Measurements from ENCODE around the gene CAPRIN2.

CAPRIN2 gene

DNA sequence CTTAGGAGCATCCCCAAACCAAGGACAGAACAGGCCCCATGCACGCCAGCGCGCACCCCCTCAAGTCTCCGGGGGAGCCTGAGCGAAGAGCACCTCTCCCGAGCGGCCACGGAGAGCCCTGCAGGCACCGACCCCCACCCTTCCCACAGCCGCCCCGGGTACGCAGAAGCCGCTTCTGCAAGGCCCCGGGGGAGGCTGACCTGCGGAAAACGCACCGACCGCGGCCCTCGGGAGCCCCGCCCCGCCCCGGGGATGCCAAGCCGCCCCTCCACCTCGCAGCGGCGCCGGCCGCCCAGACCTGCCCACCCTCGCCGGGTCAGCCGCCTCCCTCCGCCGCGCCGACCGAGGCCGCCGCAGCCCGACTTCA is 385 bp downstream of the CAPRIN2 start:
- no peaks in the 10 kb centered on the region for H3K36me3 ChIP-seq (ENCODE audit: insufficient read depth, low read length)
- H3K9ac ChIP-seq (ENCODE audit: insufficient read length) = peak overlapping the region; percentile 70
- no peak overlapping the region for H3K27ac ChIP-seq
- no peak for DNase-seq (ENCODE audit: low read depth, low spot score)
- H3K4me3 ChIP-seq = peak overlapping the region; percentile 85
- TF ChIP-seq EZH2 (IDR thresholded peaks at IDR 0.05) (no peak), POLR2AphosphoS5 (IDR thresholded peaks at IDR 0.05; ENCODE audit: borderline replicate concordance, low read depth, low read length) (no peak), FOXP2 (optimal IDR thresholded peaks at IDR 0.05; ENCODE audit: control extremely low read depth, extremely low read length, insufficient read depth) (no peak)
- H3K9me3 ChIP-seq (ENCODE audit: low read depth, low read length) = no peaks in the 10 kb centered on the region

DNA sequence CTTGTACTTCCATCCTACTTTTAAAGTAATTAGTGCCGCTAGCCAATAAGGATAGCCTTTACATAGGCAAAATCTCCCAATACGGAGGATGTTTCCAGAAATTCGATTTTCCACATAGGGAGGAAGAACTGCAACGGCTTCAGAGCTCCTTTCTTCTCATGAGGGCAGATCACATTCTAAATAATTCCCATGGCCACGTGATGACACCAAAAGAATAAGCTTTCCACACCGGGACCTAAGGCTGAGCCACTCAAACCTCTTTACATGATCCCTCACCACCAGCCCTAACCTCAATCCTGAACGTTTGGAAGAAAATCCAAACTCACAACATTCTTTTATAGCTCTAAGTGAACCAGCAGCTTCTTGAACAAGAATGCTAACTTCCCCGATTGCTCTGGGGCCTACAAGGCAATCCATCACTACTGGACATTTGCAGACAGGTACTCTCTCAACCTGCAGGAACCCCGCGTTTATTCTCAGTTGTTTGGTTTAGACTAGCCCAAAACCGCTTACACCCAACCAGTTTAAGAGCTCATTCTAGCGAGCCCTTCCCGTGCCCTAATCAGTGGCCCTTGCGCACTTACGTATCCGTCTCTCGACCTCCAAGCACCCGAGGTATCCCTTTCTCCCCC is 884 bp downstream of the CAPRIN2 start:
- TF ChIP-seq EZH2 (IDR thresholded peaks at IDR 0.05) (no peak), POLR2AphosphoS5 (IDR thresholded peaks at IDR 0.05; ENCODE audit: borderline replicate concordance, low read depth, low read length) (no peak), FOXP2 (optimal IDR thresholded peaks at IDR 0.05; ENCODE audit: control extremely low read depth, extremely low read length, insufficient read depth) (no peak)
- Histone ChIP-seq H3K27ac (no peak overlapping the region), H3K36me3 (ENCODE audit: insufficient read depth, low read length) (no peaks in the 10 kb centered on the region), H3K9me3 (ENCODE audit: low read depth, low read length) (no peaks in the 10 kb centered on the region), H3K4me3 (peak overlapping the region; percentile 85), H3K9ac (ENCODE audit: insufficient read length) (peak overlapping the region; percentile 70)
- no peak for DNase-seq (ENCODE audit: low read depth, low spot score)

DNA sequence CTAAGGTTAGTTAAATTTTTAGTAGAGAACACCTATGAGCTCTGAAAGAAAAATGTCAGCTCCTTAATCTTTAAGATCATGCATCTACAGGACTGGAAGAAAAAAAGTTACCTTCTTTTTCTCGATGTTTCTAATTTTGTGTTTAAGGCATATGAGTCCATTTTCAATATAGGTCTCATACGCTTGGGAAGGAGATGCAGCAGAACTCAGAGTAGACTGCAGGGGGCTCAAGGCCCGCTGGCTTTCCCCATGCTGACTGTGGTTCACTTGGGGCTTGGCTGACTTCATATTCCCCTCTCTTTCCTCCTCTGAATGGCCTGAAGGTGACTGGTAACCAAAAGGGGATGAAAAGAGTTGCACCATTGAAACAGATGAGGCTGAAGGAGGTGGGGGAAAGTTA is 1.5 kb downstream of the CAPRIN2 start:
- TF ChIP-seq EZH2 (IDR thresholded peaks at IDR 0.05) = no peak
- no peak for TF ChIP-seq FOXP2 (optimal IDR thresholded peaks at IDR 0.05; ENCODE audit: control extremely low read depth, extremely low read length, insufficient read depth)
- no peak for TF ChIP-seq POLR2AphosphoS5 (IDR thresholded peaks at IDR 0.05; ENCODE audit: borderline replicate concordance, low read depth, low read length)

GRCh38 chr12:30752255-30752654 is 2.5 kb downstream of the CAPRIN2 start:
- TF ChIP-seq EZH2 (IDR thresholded peaks at IDR 0.05) = no peak
- no peak for TF ChIP-seq FOXP2 (optimal IDR thresholded peaks at IDR 0.05; ENCODE audit: control extremely low read depth, extremely low read length, insufficient read depth)
- no peak for TF ChIP-seq POLR2AphosphoS5 (IDR thresholded peaks at IDR 0.05; ENCODE audit: borderline replicate concordance, low read depth, low read length)
- peak overlapping the region; percentile 70 for H3K9ac ChIP-seq (ENCODE audit: insufficient read length)
- no peak overlapping the region for H3K27ac ChIP-seq
- no peaks in the 10 kb centered on the region for H3K9me3 ChIP-seq (ENCODE audit: low read depth, low read length)
- H3K36me3 ChIP-seq (ENCODE audit: insufficient read depth, low read length) = peaks cover 13% of the 10 kb centered on the region
- no peak for DNase-seq (ENCODE audit: low read depth, low spot score)
- H3K4me3 ChIP-seq = peak overlapping the region; percentile 85

More for the DNA sequence above, 1.5 kb downstream of the CAPRIN2 start:
- Histone ChIP-seq H3K9me3 (ENCODE audit: low read depth, low read length) (no peaks in the 10 kb centered on the region), H3K36me3 (ENCODE audit: insufficient read depth, low read length) (peaks cover 3% of the 10 kb centered on the region; the same call in 1 of the 2 replicates), H3K27ac (no peak overlapping the region), H3K4me3 (peak overlapping the region; percentile 85), H3K9ac (ENCODE audit: insufficient read length) (peak overlapping the region; percentile 70)
- DNase-seq (ENCODE audit: low read depth, low spot score) = peak; percentile 24

GRCh38 chr12:30748147-30748546 is 6.6 kb downstream of the CAPRIN2 start:
- Histone ChIP-seq H3K27ac (no peak overlapping the region), H3K9ac (ENCODE audit: insufficient read length) (no peak overlapping the region), H3K36me3 (ENCODE audit: insufficient read depth, low read length) (peaks cover 29% of the 10 kb centered on the region), H3K9me3 (ENCODE audit: low read depth, low read length) (no peaks in the 10 kb centered on the region), H3K4me3 (no peak overlapping the region)
- no peak for TF ChIP-seq POLR2AphosphoS5 (IDR thresholded peaks at IDR 0.05; ENCODE audit: borderline replicate concordance, low read depth, low read length)
- no peak for TF ChIP-seq EZH2 (IDR thresholded peaks at IDR 0.05)
- TF ChIP-seq FOXP2 (optimal IDR thresholded peaks at IDR 0.05; ENCODE audit: control extremely low read depth, extremely low read length, insufficient read depth) = no peak
- no peak for DNase-seq (ENCODE audit: low read depth, low spot score)

- H3K9ac ChIP-seq (ENCODE audit: insufficient read length) = no peak overlapping the region
- no peaks in the 10 kb centered on the region for H3K9me3 ChIP-seq (ENCODE audit: low read depth, low read length)
- H3K36me3 ChIP-seq (ENCODE audit: insufficient read depth, low read length) = peaks cover 36% of the 10 kb centered on the region
- TF ChIP-seq FOXP2 (optimal IDR thresholded peaks at IDR 0.05; ENCODE audit: control extremely low read depth, extremely low read length, insufficient read depth) = no peak
- no peak for TF ChIP-seq POLR2AphosphoS5 (IDR thresholded peaks at IDR 0.05; ENCODE audit: borderline replicate concordance, low read depth, low read length)
- no peak for TF ChIP-seq EZH2 (IDR thresholded peaks at IDR 0.05)
- no peak overlapping the region for H3K4me3 ChIP-seq
- H3K27ac ChIP-seq = no peak overlapping the region
- DNase-seq (ENCODE audit: low read depth, low spot score) = no peak
These were observed 8.6 kb downstream of the CAPRIN2 start for GRCh38 chr12:30746190-30746589.

- Histone ChIP-seq H3K36me3 (ENCODE audit: insufficient read depth, low read length) (peaks cover 48% of the 10 kb centered on the region), H3K9me3 (ENCODE audit: low read depth, low read length) (no peaks in the 10 kb centered on the region), H3K4me3 (no peak overlapping the region), H3K27ac (no peak overlapping the region), H3K9ac (ENCODE audit: insufficient read length) (no peak overlapping the region)
- TF ChIP-seq FOXP2 (optimal IDR thresholded peaks at IDR 0.05; ENCODE audit: control extremely low read depth, extremely low read length, insufficient read depth) (no peak), POLR2AphosphoS5 (IDR thresholded peaks at IDR 0.05; ENCODE audit: borderline replicate concordance, low read depth, low read length) (no peak), EZH2 (IDR thresholded peaks at IDR 0.05) (no peak)
- no peak for DNase-seq (ENCODE audit: low read depth, low spot score)
These were observed 10.4 kb downstream of the CAPRIN2 start for GRCh38 chr12:30744321-30744720.

- Histone ChIP-seq H3K27ac (no peak overlapping the region), H3K4me3 (no peak overlapping the region), H3K36me3 (ENCODE audit: insufficient read depth, low read length) (peaks cover 50% of the 10 kb centered on the region), H3K9me3 (ENCODE audit: low read depth, low read length) (no peaks in the 10 kb centered on the region), H3K9ac (ENCODE audit: insufficient read length) (no peak overlapping the region)
- no peak for DNase-seq (ENCODE audit: low read depth, low spot score)
- TF ChIP-seq FOXP2 (optimal IDR thresholded peaks at IDR 0.05; ENCODE audit: control extremely low read depth, extremely low read length, insufficient read depth) = no peak
- TF ChIP-seq POLR2AphosphoS5 (IDR thresholded peaks at IDR 0.05; ENCODE audit: borderline replicate concordance, low read depth, low read length) = no peak
- no peak for TF ChIP-seq EZH2 (IDR thresholded peaks at IDR 0.05)
These were observed 14.5 kb downstream of the CAPRIN2 start for GRCh38 chr12:30740274-30740673.

- Histone ChIP-seq H3K4me3 (no peak overlapping the region), H3K36me3 (ENCODE audit: insufficient read depth, low read length) (peaks cover 56% of the 10 kb centered on the region), H3K27ac (no peak overlapping the region), H3K9ac (ENCODE audit: insufficient read length) (no peak overlapping the region), H3K9me3 (ENCODE audit: low read depth, low read length) (no peaks in the 10 kb centered on the region)
- no peak for TF ChIP-seq FOXP2 (optimal IDR thresholded peaks at IDR 0.05; ENCODE audit: control extremely low read depth, extremely low read length, insufficient read depth)
- no peak for TF ChIP-seq POLR2AphosphoS5 (IDR thresholded peaks at IDR 0.05; ENCODE audit: borderline replicate concordance, low read depth, low read length)
- no peak for TF ChIP-seq EZH2 (IDR thresholded peaks at IDR 0.05)
- no peak for DNase-seq (ENCODE audit: low read depth, low spot score)
These were observed 15.7 kb downstream of the CAPRIN2 start for GRCh38 chr12:30739020-30739419.
